NCI-H2107 treated with DMSO at 0.1 percent for 48 hours (cell line): Measurements from ENCODE around the gene PIP5K1B.

Experiments used
- DNase-seq: peaks from one replicate; lab custom pipeline; 2025; ENCODE audit not compliant: unreplicated experiment; lab: John Stamatoyannopoulos, UW

The PIP5K1B gene

GRCh38 chr9:68707801-68708488 lies 2.9 kb downstream of the PIP5K1B start:
- no peak for DNase-seq

GRCh38 chr9:68708513-68708912 lies 3.5 kb downstream of the PIP5K1B start:
- no peak for DNase-seq

GRCh38 chr9:68709291-68710110 lies 4.5 kb downstream of the PIP5K1B start:
- no peak for DNase-seq

GRCh38 chr9:68710111-68710471 lies 5.1 kb downstream of the PIP5K1B start:
- no peak for DNase-seq

- DNase-seq, result no peak
Measured at GRCh38 chr9:68711281-68711680, 6.2 kb downstream of the PIP5K1B start.

- DNase-seq, result no peak
Measured at GRCh38 chr9:68711932-68712331, 6.9 kb downstream of the PIP5K1B start.

- no peak for DNase-seq
Measured at GRCh38 chr9:68714416-68715180, 9.6 kb downstream of the PIP5K1B start.

GRCh38 chr9:68715181-68715456 lies 10.1 kb downstream of the PIP5K1B start:
- DNase-seq, result no peak

- no peak for DNase-seq
Measured at GRCh38 chr9:68717552-68718443, 12.8 kb downstream of the PIP5K1B start.

- DNase-seq, result no peak
Measured at GRCh38 chr9:68719847-68720246, 14.8 kb downstream of the PIP5K1B start.

- no peak for DNase-seq
Measured at GRCh38 chr9:68720656-68721313, 15.7 kb downstream of the PIP5K1B start.

GRCh38 chr9:68721666-68722330 lies 16.8 kb downstream of the PIP5K1B start:
- no peak for DNase-seq

GRCh38 chr9:68725070-68725469 lies 20.0 kb downstream of the PIP5K1B start:
- no peak for DNase-seq

- DNase-seq, result no peak
Measured at GRCh38 chr9:68726489-68726888, 21.4 kb downstream of the PIP5K1B start.

- DNase-seq, result no peak
Measured at GRCh38 chr9:68727636-68728035, 22.6 kb downstream of the PIP5K1B start.

- no peak for DNase-seq
Measured at GRCh38 chr9:68728731-68729130, 23.7 kb downstream of the PIP5K1B start.

GRCh38 chr9:68730570-68731235 lies 25.7 kb downstream of the PIP5K1B start:
- no peak for DNase-seq

GRCh38 chr9:68731857-68732256 lies 26.8 kb downstream of the PIP5K1B start:
- DNase-seq, result no peak

GRCh38 chr9:68732405-68733020 lies 27.5 kb downstream of the PIP5K1B start:
- DNase-seq, result peak; percentile 9
